GM10248 (cell line): ENCODE data around the gene DRC7.

Experiments
- CTCF ChIA-PET: fragments of 300-600 bp; sonication (Branson Sonifier 250); formaldehyde crosslinking; extraction: SDS; loops from one replicate; lab custom pipeline; 2021; ENCODE audit warnings: antibody characterized with exemption; lab: Yijun Ruan, JAX
- POLR2A ChIA-PET: fragments of 350-650 bp; sonication (Branson Sonifier 250); formaldehyde crosslinking; extraction: SDS; loops from one replicate; lab custom pipeline; 2020; ENCODE audit warnings: antibody characterized with exemption; lab: Yijun Ruan, JAX
- DNase-seq: peaks from one replicate; pipeline ENCODE4 v3.0.0; 2012; ENCODE audit errors: extremely low spot score
- TF ChIP-seq, protein P1 (sequence below): IDR thresholded peaks from 2 replicates; pipeline ENCODE4 v1.5.1; 2012; ENCODE audit warnings: mild to moderate bottlenecking, low read depth; ENCODE audit errors: extremely low read depth, missing control alignments, control extremely low read depth

Gene DRC7

DNA sequence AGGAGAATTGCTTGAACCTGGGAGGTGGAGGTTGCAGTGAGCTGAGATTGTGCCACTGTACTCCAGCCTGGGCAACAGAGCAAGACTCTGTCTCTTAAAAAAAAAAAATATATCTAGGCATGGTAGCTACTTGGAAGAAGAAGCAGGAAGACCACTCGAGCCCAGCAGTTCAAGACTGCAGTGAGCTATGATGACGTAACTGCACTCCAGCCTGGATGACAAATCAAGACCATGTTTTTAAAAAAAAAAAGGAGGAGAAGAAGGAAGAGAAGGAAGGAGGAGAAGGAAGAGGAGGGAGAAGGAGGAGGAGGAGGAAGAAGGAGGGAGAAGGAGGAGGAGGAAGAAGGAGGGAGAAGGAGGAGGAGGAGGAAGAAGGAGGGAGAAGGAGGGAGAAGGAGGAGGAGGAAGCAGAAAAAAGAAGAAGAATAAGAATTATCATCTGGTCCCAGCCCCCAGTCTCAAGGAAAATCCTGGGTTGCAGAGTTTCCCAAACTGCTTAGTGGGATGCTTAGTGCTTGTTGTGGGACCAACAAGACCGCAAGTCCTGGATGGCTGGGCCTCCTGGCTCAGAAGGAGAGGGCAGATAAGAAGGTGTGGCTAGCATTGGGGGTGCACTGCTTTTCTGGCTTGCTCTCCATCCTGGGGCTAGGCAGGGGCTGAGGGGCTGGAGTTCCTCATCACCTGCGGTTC lies 3.7 kb upstream of the DRC7 start:
- DNase-seq: no peak
- ChIA-PET CTCF (interaction anchor here (2.0 to 2.9 kb wide), 2 partner anchors 43 to 115 kb away, joined by 7 to 8 read pairs; no protein-coding TSS in a partner anchor), POLR2A (no interaction called here)
- TF ChIP-seq, protein P1, sequence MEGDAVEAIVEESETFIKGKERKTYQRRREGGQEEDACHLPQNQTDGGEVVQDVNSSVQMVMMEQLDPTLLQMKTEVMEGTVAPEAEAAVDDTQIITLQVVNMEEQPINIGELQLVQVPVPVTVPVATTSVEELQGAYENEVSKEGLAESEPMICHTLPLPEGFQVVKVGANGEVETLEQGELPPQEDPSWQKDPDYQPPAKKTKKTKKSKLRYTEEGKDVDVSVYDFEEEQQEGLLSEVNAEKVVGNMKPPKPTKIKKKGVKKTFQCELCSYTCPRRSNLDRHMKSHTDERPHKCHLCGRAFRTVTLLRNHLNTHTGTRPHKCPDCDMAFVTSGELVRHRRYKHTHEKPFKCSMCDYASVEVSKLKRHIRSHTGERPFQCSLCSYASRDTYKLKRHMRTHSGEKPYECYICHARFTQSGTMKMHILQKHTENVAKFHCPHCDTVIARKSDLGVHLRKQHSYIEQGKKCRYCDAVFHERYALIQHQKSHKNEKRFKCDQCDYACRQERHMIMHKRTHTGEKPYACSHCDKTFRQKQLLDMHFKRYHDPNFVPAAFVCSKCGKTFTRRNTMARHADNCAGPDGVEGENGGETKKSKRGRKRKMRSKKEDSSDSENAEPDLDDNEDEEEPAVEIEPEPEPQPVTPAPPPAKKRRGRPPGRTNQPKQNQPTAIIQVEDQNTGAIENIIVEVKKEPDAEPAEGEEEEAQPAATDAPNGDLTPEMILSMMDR: no peak

DNA sequence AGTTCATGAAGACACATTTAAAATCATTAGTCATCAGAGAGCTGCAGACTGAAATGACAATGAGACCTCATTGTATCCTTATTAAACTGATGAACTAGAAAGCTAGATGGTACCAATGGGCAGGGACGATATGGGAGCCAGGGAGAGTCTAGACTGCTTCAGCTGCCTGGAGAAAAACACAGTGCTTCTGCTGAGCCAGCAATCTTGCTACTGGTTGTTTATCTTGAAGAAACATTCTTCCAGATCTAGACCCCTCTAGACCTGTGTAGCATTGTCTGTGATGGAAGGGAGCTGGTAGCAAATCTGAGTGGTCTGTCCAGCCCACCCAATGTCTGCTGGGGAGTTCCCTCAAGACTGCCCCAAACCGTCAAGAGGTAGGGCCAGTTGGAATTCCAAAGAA lies 2.0 kb upstream of the DRC7 start:
- TF ChIP-seq, protein P1: no peak
- CTCF ChIA-PET: interaction anchor here (1.1 kb wide), 1 partner anchor 8 kb away, joined by 3 read pairs; no protein-coding TSS in a partner anchor
- POLR2A ChIA-PET: no interaction called here
- no peak for DNase-seq

DNA sequence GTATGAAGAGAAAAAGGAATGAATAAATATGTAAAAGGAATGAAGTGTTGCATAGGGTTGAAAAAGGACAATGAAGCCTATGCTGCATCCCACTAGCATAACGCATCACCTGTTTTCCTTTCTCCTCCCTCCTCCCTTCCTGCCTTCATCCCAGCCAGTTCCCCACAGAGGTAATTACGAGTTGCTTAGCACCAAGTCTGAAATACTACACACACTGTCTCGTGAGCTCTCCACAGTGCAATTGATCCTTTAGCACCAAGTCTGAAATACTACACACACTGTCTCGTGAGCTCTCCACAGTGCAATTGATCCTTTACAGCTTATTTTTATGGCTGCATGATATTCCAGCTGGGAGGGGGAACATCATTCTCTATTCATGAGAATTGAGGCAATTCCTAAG lies 1.1 kb upstream of the DRC7 start:
- POLR2A ChIA-PET: no interaction called here
- CTCF ChIA-PET: interaction anchor here (1.2 kb wide), 1 partner anchor 10 kb away, joined by 4 read pairs; no protein-coding TSS in a partner anchor
- TF ChIP-seq, protein P1: no peak
- no peak for DNase-seq

DNA sequence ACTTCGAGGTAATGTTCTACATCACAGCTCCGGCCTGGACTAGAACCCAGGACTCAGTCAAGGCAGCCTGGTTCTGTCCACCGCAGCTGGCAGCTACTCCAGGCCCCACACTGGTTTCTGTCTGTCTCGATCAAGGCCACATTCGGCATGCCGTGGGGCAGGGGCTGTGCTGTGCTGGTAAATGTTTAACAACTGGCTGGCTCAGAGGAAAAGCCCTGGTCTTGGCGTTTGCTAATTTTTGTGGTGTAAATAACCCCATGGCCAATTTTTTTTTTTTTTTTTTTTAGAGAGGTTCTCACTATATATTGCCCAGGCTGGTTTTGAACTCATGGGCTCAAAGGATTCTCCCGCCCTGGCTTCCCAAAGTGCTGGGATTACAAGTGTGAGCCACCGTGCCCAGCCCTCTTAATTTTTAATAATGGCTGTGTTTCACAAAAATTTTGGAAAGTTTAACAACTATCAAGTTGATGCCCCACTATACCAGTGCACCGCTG lies 328 bp upstream of the DRC7 start:
- TF ChIP-seq, protein P1: no peak
- CTCF ChIA-PET: interaction anchor here (1.2 to 1.4 kb wide), 2 partner anchors 9 to 10 kb away, joined by 4 to 5 read pairs; no protein-coding TSS in a partner anchor
- POLR2A ChIA-PET: no interaction called here
- no peak for DNase-seq

DNA sequence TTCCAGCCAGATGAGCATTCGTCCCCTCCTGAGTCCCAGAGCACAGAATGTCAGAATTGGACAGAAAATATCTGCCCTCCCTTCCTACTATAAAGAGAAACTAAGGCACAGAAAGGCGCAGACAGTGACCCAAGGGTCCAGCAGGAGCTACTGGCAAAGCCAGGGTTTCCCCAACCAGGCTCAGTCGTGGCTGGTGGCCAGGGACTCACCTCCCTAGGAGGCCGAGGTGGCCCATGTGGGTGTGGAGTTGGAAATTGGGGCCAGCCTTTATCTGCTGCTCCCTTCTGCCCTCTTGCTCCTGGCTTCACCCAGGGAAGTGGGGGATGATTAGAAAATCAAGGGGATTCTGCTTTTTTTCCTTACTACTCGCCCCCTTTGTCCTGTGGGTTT lies 1.1 kb downstream of the DRC7 start:
- POLR2A ChIA-PET: no interaction called here
- CTCF ChIA-PET: interaction anchor here (0.7 to 1.4 kb wide), 2 partner anchors 10 to 49 kb away, joined by 3 to 5 read pairs; no protein-coding TSS in a partner anchor
- DNase-seq: no peak
- TF ChIP-seq, protein P1: no peak

DNA sequence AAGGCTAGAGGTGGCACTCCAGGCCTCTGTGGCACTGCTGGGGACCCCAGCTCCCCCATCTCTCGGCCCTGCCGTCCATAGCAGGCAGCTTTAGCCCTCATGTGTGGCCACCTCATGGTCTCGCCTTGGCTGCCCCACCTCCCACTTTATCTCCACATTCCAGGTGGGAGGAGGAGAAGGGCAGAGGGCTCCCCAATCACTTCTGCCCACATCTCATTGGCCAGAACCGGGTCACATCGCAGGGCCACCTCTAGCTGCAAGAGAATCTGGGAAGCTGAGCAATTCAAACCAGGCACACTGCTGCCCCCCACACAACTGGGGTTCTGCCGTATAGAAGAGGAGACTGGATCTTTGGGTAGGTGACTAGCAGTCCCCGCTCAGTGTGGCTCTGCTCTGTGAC lies 1.6 kb downstream of the DRC7 start:
- POLR2A ChIA-PET: no interaction called here
- DNase-seq: no peak
- CTCF ChIA-PET: interaction anchor here (0.7 kb wide), 1 partner anchor 50 kb away, joined by 3 read pairs; no protein-coding TSS in a partner anchor
- TF ChIP-seq, protein P1: no peak
